NCI-H2029 (cell line): Measurements from ENCODE around the gene MLPH.

Experiments used
- DNase-seq: peaks from one replicate; lab custom pipeline; 2025; lab: John Stamatoyannopoulos, UW

The MLPH gene

GRCh38 chr2:237524631-237525030, 37.6 kb downstream of the MLPH start:
- DNase-seq = no peak

- DNase-seq = no peak
Measured at GRCh38 chr2:237525559-237526157, 38.6 kb downstream of the MLPH start.

- no peak for DNase-seq
Measured at GRCh38 chr2:237527233-237527632, 40.2 kb downstream of the MLPH start.

- no peak for DNase-seq
Measured at GRCh38 chr2:237527766-237528165, 40.7 kb downstream of the MLPH start.

- DNase-seq = no peak
Measured at GRCh38 chr2:237529452-237530402, 42.7 kb downstream of the MLPH start.

GRCh38 chr2:237530472-237531433, 43.7 kb downstream of the MLPH start:
- no peak for DNase-seq

- DNase-seq = no peak
Measured at GRCh38 chr2:237532160-237532559, 45.1 kb downstream of the MLPH start.

- DNase-seq = no peak
Measured at GRCh38 chr2:237533668-237534161, 46.7 kb downstream of the MLPH start.

GRCh38 chr2:237534380-237534779, 47.3 kb downstream of the MLPH start:
- DNase-seq = no peak

GRCh38 chr2:237535385-237536082, 48.5 kb downstream of the MLPH start:
- no peak for DNase-seq

- no peak for DNase-seq
Measured at GRCh38 chr2:237536083-237536415, 49.0 kb downstream of the MLPH start.

- DNase-seq = no peak
Measured at GRCh38 chr2:237536617-237537016, 49.6 kb downstream of the MLPH start.

- DNase-seq = no peak
Measured at GRCh38 chr2:237538001-237538720, 51.1 kb downstream of the MLPH start.

GRCh38 chr2:237538901-237539300, 51.9 kb downstream of the MLPH start:
- no peak for DNase-seq

GRCh38 chr2:237539681-237540080, 52.6 kb downstream of the MLPH start:
- DNase-seq = no peak

GRCh38 chr2:237540223-237540775, 53.2 kb downstream of the MLPH start:
- no peak for DNase-seq

- DNase-seq = peak; percentile 46
Measured at GRCh38 chr2:237540823-237541222, 53.8 kb downstream of the MLPH start.

GRCh38 chr2:237541243-237541642, 54.2 kb downstream of the MLPH start:
- no peak for DNase-seq

GRCh38 chr2:237542001-237542704, 55.1 kb downstream of the MLPH start:
- no peak for DNase-seq
